CD4-positive, alpha-beta T cell (primary cell): ENCODE measurements around the gene CDC37. TPM values are rescaled to one million over a fixed set of nuclear protein-coding genes. Genes with fewer than 3 reads are reported as not detected.

ENCODE experiments used
- ATAC-seq: fragments of 200-7000 bp; cut with Tn5 transposase; one replicate; pipeline ENCODE4 v1.10.0; 2022; ENCODE audit warnings: mild to moderate bottlenecking; ENCODE audit not compliant: poor library complexity
- CTCF ChIA-PET: fragments of 350-600 bp; sonication (Branson Sonifier 250); formaldehyde crosslinking; loops from one replicate; lab custom pipeline; 2021; ENCODE audit warnings: antibody characterized with exemption, inconsistent platforms; lab: Charles Lee
- POLR2A ChIA-PET: fragments of 350-600 bp; sonication (Branson Sonifier 250); formaldehyde crosslinking; loops from one replicate; lab custom pipeline; 2021; ENCODE audit warnings: antibody characterized with exemption, inconsistent platforms; lab: Charles Lee
- DNase-seq, 14 experiments: peaks; one replicate each; pipeline ENCODE4 v3.0.0-alpha.2; 2013 to 2020; ENCODE audit warnings: mixed read lengths in 2 of 14
- H3K27ac ChIP-seq, 2 donors: one replicate each; pipeline versions ENCODE4 v1.5.1 to v1.7.0; 2013; ENCODE audit warnings: low read length in 2 of 2, low read depth in 1 of 2, mild to moderate bottlenecking in 1 of 2
- H3K27me3 ChIP-seq, 2 experiments: 1 replicate in 1 of 2; 2 replicates in 1 of 2; pipeline versions ENCODE4 v1.6.1 to v1.7.0; 2013; ENCODE audit warnings: low read length in 2 of 2, control low read depth in 1 of 2, mild to moderate bottlenecking in 1 of 2, moderate library complexity in 1 of 2; ENCODE audit not compliant: insufficient read depth in 2 of 2, control insufficient read depth in 1 of 2
- H3K36me3 ChIP-seq: one replicate; pipeline ENCODE4 v1.6.1; 2013; ENCODE audit warnings: low read length, control low read depth; ENCODE audit not compliant: insufficient read depth
- H3K4me1 ChIP-seq: one replicate; pipeline ENCODE4 v1.6.1; 2013; ENCODE audit warnings: low read length, control low read depth; ENCODE audit not compliant: insufficient read depth
- H3K4me3 ChIP-seq: one replicate; pipeline ENCODE4 v1.5.1; 2013; ENCODE audit warnings: mild to moderate bottlenecking, low read length, moderate library complexity
- H3K9me3 ChIP-seq, 2 experiments: 1 replicate in 1 of 2; 2 replicates in 1 of 2; pipeline versions ENCODE4 v1.6.1 to v1.7.0; 2013; ENCODE audit warnings: low read length in 2 of 2, mild to moderate bottlenecking in 2 of 2, control low read depth in 1 of 2, moderate library complexity in 1 of 2; ENCODE audit not compliant: control insufficient read depth in 1 of 2, insufficient read depth in 1 of 2
- H3K27ac Mint-ChIP-seq: one replicate; pipeline ENCODE4 v1.8.0; 2020; ENCODE audit warnings: mixed read lengths
- H3K27me3 Mint-ChIP-seq: one replicate; pipeline ENCODE4 v1.8.0; 2021; ENCODE audit warnings: mixed read lengths
- H3K36me3 Mint-ChIP-seq: one replicate; pipeline ENCODE4 v1.8.0; 2021; ENCODE audit warnings: low read depth, mixed read lengths
- H3K4me1 Mint-ChIP-seq: one replicate; pipeline ENCODE4 v1.8.0; 2021; ENCODE audit warnings: low read depth, mixed read lengths
- H3K4me3 Mint-ChIP-seq: one replicate; pipeline ENCODE4 v1.8.0; 2020; ENCODE audit warnings: mild to moderate bottlenecking, mixed read lengths
- H3K9me3 Mint-ChIP-seq: one replicate; pipeline ENCODE4 v1.8.0; 2020; ENCODE audit warnings: mixed read lengths
- intact Hi-C, 2 experiments: fragments of 100-400 bp; cut with DNase I in 1 of 2; cut with micrococcal nuclease in 1 of 2; formaldehyde crosslinking; loops; one replicate each; pipeline versions ENCODE4 v1.15.1 to v1.9.0; 2023 to 2025; cut with DNase I, micrococcal nuclease
- total RNA-seq, 174 experiments: library from RNA in 2 of 174; stranded (reverse) in 2 of 174; gene quantifications; one replicate each; pipeline ENCODE4 v1.2.3 and lab custom pipeline; 2021 to 2026
- TF ChIP-seq, protein P1 (sequence below): fragments of 200-600 bp; IDR thresholded peaks from one replicate; pipeline ENCODE4 v1.8.0; 2022; ENCODE audit warnings: antibody characterized with exemption, mild to moderate bottlenecking

The CDC37 gene
- total RNA-seq, 2 experiments from 2014 or later: 162 to 164 TPM

DNA sequence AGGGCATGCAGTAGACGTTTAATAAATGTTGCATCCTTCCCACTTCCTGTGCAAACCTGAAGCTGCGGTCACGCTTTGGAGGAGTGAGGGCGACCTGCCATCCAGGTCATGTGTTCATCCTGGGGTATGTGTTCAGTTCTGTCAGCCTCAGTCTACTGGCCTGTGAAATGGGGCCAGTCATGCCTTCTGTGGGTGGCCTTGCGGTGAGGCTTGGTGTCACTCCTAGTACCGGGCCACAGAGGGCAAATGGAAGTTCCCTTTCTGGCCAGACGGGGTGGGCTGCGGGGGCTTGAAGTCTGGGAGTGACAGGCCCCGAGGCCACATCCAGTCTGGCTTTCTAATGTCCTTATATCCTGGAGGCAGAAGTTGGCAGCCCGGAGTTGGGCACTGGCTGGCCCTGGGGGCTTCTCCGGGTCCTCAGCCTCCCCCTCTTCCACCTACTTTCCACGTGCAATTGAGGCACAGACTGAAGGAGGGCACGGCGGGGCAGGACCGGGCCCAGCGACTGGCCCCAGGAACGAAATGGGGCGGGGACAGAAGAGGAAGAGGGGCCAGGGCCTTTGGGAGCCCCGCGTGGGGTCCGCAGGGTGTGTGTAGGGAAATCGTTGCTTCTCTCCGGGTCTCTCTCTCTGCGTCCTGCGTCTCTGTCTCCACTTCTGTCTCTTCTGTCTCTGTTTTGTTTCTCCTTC, 28.1 kb upstream of the CDC37 start:
- H3K4me3 Mint-ChIP-seq: peak overlapping the region; percentile 85
- Histone ChIP-seq H3K36me3 (no peaks in the 10 kb centered on the region), H3K27ac (peak overlapping the region in 1 of 2 donors; percentile 79), H3K4me3 (peak overlapping the region; percentile 53), H3K27me3 (peaks cover 17 to 19% of the 10 kb centered on the region in 2 experiments), H3K9me3 (peaks cover 0 to 8% of the 10 kb centered on the region in 2 experiments), H3K4me1 (peaks cover 67% of the 10 kb centered on the region)
- peak overlapping the region; percentile 87 for H3K27ac Mint-ChIP-seq
- peaks cover 5% of the 10 kb centered on the region for H3K36me3 Mint-ChIP-seq
- no peaks in the 10 kb centered on the region for H3K9me3 Mint-ChIP-seq
- DNase-seq (peak in 7 of 14 experiments; percentile 22 to 83 (median 42)), ATAC-seq (peak; percentile 12)
- H3K27me3 Mint-ChIP-seq: peaks cover 53% of the 10 kb centered on the region
- CTCF ChIA-PET: interaction anchor here (0.5 to 3.5 kb wide), 5 partner anchors 10 to 195 kb away, joined by 3 to 18 read pairs (median 4); partner anchors contain the start of gene CDC37
- peaks cover 49% of the 10 kb centered on the region for H3K4me1 Mint-ChIP-seq
- POLR2A ChIA-PET: interaction anchor here (0.6 to 1.5 kb wide), 4 partner anchors 24 to 232 kb away, joined by 3 to 5 read pairs (median 3); partner anchors contain the start of gene CDC37
- intact Hi-C loops: no loop called here
- TF ChIP-seq, protein P1, sequence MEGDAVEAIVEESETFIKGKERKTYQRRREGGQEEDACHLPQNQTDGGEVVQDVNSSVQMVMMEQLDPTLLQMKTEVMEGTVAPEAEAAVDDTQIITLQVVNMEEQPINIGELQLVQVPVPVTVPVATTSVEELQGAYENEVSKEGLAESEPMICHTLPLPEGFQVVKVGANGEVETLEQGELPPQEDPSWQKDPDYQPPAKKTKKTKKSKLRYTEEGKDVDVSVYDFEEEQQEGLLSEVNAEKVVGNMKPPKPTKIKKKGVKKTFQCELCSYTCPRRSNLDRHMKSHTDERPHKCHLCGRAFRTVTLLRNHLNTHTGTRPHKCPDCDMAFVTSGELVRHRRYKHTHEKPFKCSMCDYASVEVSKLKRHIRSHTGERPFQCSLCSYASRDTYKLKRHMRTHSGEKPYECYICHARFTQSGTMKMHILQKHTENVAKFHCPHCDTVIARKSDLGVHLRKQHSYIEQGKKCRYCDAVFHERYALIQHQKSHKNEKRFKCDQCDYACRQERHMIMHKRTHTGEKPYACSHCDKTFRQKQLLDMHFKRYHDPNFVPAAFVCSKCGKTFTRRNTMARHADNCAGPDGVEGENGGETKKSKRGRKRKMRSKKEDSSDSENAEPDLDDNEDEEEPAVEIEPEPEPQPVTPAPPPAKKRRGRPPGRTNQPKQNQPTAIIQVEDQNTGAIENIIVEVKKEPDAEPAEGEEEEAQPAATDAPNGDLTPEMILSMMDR: no peak

DNA sequence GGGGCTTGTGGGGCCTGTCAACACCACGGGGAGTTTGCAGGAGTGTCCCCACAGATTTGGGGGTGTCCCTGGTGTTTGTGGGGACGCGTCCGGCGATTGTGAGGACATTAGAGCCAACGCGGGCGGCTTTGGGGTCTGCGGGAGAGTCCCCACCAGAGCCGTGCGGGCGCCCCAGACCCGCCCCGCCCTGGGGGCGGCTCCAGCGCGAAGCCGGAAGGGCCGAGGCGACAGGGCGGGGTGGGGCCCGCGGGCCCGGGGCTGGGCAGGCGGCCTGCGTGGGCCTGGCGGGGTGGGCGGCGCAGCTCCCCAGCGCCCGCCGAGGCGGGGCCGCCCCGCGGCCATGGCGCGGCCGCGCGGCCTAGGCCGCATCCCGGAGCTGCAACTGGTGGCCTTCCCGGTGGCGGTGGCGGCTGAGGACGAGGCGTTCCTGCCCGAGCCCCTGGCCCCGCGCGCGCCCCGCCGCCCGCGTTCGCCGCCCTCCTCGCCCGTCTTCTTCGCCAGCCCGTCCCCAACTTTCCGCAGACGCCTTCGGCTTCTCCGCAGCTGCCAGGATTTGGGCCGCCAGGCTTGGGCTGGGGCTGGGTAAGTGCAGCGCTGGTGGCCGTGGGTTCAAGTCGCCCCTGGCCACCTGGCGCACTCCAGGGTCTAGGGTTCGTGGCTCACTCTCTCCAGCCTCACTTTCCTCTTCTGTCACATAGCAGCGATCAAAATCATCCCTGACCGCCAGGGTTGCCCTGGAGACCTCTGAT, 27.3 kb upstream of the CDC37 start:
- ChIA-PET POLR2A (interaction anchor here (0.6 kb wide), 1 partner anchor 23 kb away, joined by 3 read pairs; no protein-coding TSS in a partner anchor), CTCF (interaction anchor here (1.2 to 1.7 kb wide), 3 partner anchors 10 to 27 kb away, joined by 3 to 5 read pairs (median 4); partner anchors contain the start of gene CDC37)
- Histone ChIP-seq H3K27ac (no peak overlapping the region), H3K4me1 (peaks cover 71% of the 10 kb centered on the region), H3K9me3 (peaks cover 0 to 8% of the 10 kb centered on the region in 2 experiments), H3K36me3 (no peaks in the 10 kb centered on the region), H3K4me3 (peak overlapping the region; percentile 53), H3K27me3 (peaks cover 17 to 19% of the 10 kb centered on the region in 2 experiments)
- DNase-seq (peak in 2 of 14 experiments; percentile 41 to 52), ATAC-seq (no peak)
- H3K9me3 Mint-ChIP-seq: no peaks in the 10 kb centered on the region
- TF ChIP-seq, protein P1: no peak
- peak overlapping the region; percentile 85 for H3K4me3 Mint-ChIP-seq
- H3K27ac Mint-ChIP-seq: peak overlapping the region; percentile 93
- H3K4me1 Mint-ChIP-seq: peaks cover 49% of the 10 kb centered on the region
- H3K36me3 Mint-ChIP-seq: peaks cover 5% of the 10 kb centered on the region
- intact Hi-C loops: no loop called here
- H3K27me3 Mint-ChIP-seq: peaks cover 53% of the 10 kb centered on the region

DNA sequence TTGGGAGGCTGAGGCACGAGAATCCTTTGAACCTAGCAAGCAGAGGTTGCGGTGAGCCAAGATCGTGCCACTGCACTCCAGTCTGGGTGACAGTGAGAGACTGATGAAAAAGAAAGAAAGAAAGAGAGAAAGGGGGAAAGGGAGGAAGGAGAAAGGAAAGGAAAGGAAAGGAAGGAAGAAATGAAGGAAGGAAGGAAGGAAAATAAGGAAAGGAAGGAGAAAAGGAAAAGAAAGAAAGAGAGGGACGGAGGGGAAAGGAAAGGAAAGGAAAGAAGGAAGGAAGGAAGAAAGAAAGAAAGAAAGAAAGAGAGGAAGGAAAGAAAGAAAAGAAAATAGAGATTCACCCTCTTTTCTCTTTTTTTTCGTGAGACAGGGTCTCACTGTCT, 25.6 kb upstream of the CDC37 start:
- H3K27me3 ChIP-seq: peaks cover 30 to 34% of the 10 kb centered on the region in 2 experiments
- intact Hi-C loops: no loop called here
- CTCF ChIA-PET: interaction anchor here (0.9 to 4.6 kb wide), 3 partner anchors 8 to 24 kb away, joined by 4 to 47 read pairs (median 21); partner anchors contain the start of gene CDC37
- no peaks in the 10 kb centered on the region for H3K36me3 ChIP-seq
- DNase-seq (no peak), ATAC-seq (no peak)
- Mint-ChIP-seq H3K36me3 (peaks cover 5% of the 10 kb centered on the region), H3K27me3 (peaks cover 69% of the 10 kb centered on the region), H3K9me3 (no peaks in the 10 kb centered on the region), H3K4me3 (peak overlapping the region; percentile 88), H3K4me1 (peaks cover 60% of the 10 kb centered on the region), H3K27ac (peak overlapping the region; percentile 93)
- H3K9me3 ChIP-seq: peaks cover 0 to 8% of the 10 kb centered on the region in 2 experiments
- H3K4me3 ChIP-seq: no peak overlapping the region
- H3K4me1 ChIP-seq: peaks cover 86% of the 10 kb centered on the region
- H3K27ac ChIP-seq: peak overlapping the region; percentile 6 to 83
- TF ChIP-seq, protein P1: no peak
- POLR2A ChIA-PET: interaction anchor here (0.6 to 1.3 kb wide), 3 partner anchors 16 to 26 kb away, joined by 3 to 6 read pairs (median 5); partner anchors contain the start of gene CDC37
